NCI-H2171 (cell line): ENCODE data around the gene TPM1.
"Not testable (repeated sequence)": the region's sequence is repeated elsewhere in the genome, so short reads cannot be mapped to it uniquely, and the experiment has no call there.

Source experiments
- DNase-seq: peaks from one replicate; lab custom pipeline; 2025; lab: John Stamatoyannopoulos, UW

The TPM1 gene

DNA sequence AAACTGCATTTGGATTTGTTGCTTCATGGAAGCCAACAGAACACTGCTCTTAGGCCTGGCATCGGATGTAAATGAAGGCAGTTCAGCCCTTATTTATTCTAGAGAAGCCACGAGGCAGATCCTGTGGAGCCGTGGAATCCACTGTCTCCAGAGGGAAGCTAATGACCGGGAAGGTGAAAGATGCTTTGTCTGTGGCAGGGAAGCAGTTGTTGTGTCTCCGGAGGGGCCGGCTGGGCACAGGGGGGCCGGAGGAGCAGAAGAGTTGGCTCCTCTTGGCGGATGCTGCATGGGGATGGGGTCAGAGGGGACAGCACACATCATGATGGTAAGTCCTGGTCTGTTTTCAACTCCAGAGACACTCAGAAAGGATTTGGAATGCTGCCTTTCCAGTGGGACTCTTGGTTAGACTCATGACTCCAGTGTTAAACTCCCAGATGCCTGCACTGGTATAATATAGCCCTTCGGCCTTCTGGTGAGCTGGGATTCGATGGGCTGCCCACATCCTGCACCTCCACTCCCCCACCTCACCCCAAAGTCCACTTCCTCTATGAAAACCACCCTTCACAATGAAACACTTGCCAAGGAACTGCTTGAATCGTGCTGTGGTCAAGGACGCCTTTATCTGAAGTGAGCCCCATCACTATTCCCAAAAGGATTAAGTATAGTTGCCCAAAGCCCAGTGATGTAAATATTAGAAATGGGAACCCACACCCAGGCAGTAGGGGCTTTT lies 33.6 kb downstream of the TPM1 start:
- DNase-seq, result no peak

GRCh38 chr15:63076714-63077046 lies 34.1 kb downstream of the TPM1 start:
- no peak for DNase-seq

DNA sequence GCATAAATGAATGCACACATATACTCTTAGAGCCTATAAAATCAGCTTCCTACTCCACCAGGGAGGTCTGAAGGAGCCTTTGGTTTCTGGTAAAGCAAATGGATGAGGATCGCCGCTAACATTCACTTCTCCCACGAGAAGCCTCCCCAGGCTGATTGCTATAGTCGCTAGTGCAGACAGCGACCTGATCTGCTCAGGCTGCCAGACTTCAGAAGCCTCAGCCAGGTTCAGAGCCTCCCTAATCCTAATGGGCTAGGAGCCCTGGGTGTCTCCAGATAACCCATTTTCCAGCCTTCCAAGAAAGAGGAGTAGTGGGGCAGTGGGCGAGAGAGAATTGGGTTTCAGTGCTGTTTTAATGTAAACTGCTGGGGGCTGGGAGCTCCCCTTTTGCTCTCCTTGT lies 35.4 kb downstream of the TPM1 start:
- no peak for DNase-seq

GRCh38 chr15:63079947-63080626 lies 37.5 kb downstream of the TPM1 start:
- DNase-seq, result no peak

DNA sequence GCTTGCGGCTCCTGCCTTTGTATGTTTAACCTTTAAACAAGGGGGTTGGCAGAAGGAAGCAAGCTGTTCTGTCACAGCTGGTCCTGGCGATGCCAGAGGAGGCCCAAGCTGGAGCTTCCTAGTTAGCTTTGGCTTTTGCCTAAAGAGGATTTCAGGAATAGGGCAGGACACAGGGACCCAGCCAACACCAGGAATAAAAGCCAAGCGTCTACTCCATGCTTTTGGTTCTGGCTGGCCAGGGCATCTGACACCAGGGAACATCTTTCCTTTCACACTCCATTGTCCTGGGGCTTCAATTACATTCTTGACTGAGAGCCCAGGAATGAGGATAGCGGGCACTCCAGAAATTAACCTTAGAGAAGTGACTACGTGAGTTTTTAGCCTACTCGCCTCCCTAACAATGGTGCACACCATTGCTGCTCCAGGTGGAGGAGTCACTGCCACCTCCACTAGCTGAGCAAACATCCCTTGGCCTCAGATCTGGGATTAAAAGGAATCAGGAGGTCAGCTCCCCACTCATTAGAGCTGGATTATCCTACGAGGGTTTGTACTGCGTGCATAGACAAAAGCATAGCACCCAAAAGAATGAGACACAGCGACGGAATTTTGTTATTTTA lies 38.2 kb downstream of the TPM1 start:
- no peak for DNase-seq

DNA sequence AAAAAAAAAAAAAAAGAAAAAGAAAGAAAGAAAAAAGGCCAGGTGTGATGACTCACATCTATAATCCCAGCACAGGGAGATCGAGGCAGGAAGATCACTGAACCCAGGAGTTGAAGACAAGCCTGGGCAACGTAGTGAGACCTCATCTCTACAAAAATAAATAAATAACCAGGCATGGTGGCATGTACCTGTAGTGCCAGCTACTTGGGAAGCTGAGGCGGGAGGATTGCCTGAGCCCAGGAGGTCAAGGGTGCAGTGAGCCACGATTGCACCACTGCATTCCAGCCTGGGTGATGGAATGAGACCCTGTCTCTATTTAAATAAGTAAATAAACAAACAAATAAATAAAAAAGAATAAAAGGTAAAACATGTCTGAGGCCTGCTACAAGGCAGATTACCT lies 39.8 kb downstream of the TPM1 start:
- DNase-seq, result no peak

GRCh38 chr15:63083044-63083443 lies 40.5 kb downstream of the TPM1 start:
- peak; percentile 29 for DNase-seq

DNA sequence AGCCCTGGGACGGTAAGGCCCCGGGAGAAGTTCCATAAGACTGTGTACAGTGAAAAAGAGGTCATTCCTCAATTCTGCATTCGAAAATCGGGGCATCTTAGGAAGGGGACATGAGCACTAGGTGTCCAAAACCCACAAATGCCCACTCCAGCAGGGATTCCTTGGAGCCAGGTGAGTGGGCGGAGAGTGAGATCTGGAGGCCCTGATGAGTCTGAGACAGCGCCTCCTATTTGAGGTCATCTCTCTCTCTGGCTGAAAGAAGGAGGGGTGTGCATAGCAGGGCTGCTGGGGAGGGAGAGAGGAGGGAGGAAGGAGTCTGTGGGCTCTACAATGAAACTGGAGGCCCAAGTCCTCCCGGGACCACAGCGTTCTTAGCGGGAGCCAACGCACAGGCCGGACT lies 41.0 kb downstream of the TPM1 start:
- DNase-seq, result no peak

GRCh38 chr15:63084806-63085205 lies 42.3 kb downstream of the TPM1 start:
- no peak for DNase-seq

GRCh38 chr15:63085289-63085688 lies 42.7 kb downstream of the TPM1 start:
- no peak for DNase-seq

DNA sequence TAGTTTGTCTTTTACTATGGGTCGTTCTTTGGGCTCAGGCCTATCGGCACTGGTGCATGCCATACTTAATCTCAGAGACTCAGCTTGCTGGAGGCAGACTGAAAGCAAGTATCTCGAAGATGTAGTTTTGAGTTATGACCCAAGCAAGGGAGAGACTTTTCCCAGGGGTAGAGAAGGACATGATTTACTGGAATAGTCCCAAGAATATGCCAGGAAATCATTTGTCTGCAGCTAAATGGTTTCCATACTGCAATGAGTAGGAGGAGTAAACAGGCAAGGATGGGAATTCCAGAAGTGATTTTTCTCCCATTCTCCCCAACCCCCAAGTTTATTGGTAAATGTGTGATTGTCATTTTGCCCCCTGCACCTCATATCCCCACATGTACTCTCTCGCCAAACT lies 43.7 kb downstream of the TPM1 start:
- no peak for DNase-seq

DNA sequence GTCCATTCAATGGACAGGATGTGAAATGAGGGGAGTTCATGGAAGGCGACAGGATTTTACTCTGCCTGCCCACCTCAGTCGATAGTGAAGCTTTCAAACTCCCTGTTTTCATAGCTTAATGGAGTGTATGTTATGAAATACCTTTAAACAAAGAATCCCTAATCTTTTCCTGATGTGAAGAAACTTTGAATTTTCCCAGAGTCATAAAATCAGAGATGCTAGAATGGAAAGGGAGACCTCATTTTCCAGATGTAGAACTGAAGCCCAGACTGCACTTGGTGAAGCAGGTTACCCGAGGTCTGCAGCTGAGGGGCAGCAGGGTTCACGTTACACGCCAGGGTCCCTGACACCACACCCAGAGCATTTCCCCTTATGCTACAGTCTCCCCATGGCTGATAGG lies 44.4 kb downstream of the TPM1 start:
- no peak for DNase-seq

GRCh38 chr15:63088533-63089245 lies 46.1 kb downstream of the TPM1 start:
- no peak for DNase-seq

- DNase-seq, result peak; percentile 61
Measured at GRCh38 chr15:63089260-63090043, 46.9 kb downstream of the TPM1 start.

DNA sequence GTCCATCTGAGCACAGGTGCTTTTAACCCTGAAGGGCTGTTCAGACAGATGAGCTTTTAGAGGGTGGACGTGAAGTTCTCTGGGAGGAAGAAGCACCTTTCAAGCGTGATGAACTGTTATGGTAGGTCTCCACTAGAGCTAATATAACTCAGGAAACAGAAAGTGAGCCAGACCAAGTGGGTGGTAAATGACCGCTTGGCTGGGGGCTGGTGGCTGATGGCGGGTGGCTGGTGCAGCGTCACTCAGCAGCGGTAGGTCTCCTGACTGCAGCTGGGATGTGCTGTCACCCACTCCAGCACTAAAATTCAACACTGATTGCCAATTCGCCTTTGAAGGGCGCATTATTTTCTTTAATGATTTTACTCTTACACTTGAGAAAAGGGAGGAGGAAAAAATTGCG lies 47.9 kb downstream of the TPM1 start:
- no peak for DNase-seq

- DNase-seq, result no peak
Measured at GRCh38 chr15:63090887-63091286, 48.3 kb downstream of the TPM1 start.

DNA sequence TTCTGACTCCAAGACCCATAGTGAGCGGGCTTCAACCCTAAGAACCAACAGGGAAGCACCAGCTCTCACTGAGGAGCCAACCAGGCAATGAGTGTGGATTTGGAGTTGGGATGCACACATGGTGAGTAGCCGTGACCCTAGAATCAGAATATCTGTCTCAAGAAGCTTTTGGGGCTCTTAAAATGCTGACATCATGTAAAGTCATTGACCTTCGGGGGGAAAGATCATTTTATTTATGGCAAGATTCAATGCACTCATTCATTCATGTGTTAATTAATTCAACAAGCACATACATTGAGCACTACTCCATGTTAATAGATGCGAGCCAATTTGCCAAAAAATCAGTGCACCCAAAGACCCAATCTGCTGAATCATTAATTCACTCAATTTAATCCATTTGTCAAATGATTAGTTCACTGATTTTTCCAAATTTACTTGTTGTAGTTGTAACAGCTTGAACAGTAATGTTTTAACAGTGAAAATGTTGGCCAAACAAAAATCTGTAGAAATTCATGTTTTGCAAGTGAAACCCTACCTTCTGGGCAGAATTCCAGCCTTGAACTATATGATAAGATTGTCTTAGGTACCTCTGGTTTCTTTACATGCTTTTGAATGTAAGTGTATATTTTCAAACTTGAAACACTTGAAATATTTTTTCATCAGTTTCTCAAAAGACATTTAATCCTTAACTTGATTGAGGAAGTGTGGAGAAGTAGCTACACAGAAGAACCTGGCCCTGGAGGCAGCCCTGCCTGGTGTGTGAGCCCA lies 49.3 kb downstream of the TPM1 start:
- no peak for DNase-seq

DNA sequence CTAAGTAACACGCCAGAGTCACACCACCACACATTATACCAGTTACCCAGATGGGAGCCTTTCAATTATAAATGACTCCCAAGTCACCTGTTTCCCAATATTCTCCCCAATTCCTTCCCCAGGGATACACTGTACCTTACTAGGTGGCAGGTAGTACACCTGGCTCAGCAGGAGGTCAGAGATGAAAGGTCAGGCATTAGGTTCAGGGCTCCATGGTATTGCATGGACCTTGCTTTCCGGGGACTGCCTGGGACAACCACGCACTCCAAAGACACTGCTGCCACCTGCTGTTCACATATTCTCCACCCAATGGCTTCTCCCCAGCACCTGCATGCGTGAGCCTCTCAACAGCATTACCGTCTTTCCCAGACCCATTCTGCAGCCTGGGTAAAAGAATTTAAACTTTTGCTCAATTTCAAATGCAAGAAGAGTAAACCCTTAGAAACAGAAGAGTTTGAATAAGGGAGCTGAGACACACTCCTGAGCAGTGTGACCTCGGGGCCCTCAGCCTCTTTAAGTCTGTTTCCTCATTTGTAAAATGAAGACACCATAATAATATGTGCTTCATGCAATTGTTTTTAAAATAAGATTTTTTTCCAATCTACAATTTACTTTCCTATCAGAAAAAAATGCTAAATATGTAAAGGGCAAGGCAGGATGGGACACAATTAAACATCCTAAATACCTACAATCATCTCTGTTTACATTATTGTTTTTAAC lies 51.1 kb downstream of the TPM1 start:
- DNase-seq, result peak; percentile 72

DNA sequence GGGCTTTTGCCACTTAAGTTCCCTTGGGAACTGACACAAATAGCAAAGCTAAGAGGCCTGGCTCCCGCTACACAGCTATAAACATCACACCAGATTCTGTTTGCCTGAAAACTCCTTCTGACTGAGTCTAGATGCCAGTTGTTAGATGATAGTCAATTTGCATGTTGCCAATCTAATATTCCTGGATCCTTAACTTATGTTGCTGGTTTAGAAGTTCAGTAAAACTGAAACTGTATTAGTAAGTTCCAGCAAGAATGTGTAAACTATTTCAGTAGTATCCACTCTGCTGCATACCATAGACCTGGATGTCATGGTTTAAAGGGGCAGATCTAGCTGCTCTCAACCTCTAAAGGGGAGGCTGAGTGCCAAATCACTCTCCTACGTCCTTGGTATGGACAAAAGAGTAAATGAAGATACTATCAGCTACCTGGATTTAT lies 52.0 kb downstream of the TPM1 start:
- peak; percentile 34 for DNase-seq

DNA sequence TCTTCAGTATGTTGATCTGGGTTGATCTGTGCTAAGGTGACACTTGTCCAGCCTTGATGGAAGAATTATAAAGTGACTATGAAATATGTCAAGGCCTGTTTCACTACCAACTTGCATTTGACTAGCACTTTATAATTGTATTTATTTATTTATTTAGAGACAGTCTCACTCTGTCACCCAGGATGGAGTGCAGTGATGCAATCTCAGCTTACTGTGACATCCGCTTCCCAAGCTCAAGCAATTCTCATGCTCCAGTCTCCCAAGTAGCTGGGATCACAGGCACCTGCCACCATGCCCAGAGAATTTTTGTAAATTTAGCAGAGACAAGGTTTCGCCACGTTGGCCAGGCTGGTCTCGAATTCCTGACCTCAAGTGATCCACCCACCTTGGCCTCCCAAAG lies 53.6 kb downstream of the TPM1 start:
- DNase-seq, result no peak

DNA sequence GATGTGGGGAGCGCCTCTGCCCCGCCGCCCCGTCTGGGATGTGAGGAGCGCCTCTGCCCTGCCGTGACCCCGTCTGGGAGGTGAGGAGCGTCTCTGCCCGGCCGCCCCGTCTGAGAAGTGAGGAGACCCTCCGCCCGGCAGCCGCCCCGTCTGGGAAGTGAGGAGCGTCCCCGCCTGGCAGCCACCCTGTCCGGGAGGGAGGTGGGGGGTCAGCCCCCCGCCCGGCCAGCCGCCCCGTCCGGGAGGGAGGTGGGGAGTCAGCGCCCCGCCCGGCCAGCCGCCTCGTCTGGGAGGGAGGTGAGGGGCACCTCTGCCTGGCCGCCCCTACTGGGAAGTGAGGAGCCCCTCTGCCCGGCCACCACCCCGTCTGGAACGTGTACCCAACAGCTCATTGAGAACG lies 56.4 kb downstream of the TPM1 start:
- DNase-seq, result not testable (repeated sequence)
